Endothelial cell of umbilical vein (primary cell): ENCODE results near the gene H3-3A. TPM values are rescaled to one million over a fixed set of nuclear protein-coding genes. Genes with fewer than 3 reads are reported as not detected.

Experiments
- BruUV-seq: library from RNA; stranded (reverse); fragments of 400-500 nt; replicated peaks from 2 replicates; lab custom pipeline; 2021; lab: Mats Ljungman, UMichigan
- CTCF ChIA-PET: fragments of 300-600, 350-600 bp; sonication (Branson Sonifier 250); formaldehyde crosslinking; loops from one replicate; lab custom pipeline; 2021; ENCODE audit warnings: antibody characterized with exemption, inconsistent platforms; lab: Charles Lee
- POLR2A ChIA-PET: fragments of 300-600, 350-600 bp; sonication (Branson Sonifier 250); formaldehyde crosslinking; loops from one replicate; lab custom pipeline; 2021; ENCODE audit warnings: antibody characterized with exemption, inconsistent platforms; lab: Charles Lee
- DNase-seq: peaks from one replicate; pipeline ENCODE4 v3.0.0-alpha.2; 2011; ENCODE audit warnings: low read depth, low spot score
- FAIRE-seq: peaks from 2 replicates; lab custom pipeline; 2011; peaks lifted over from hg19 to GRCh38; lab: Jason Lieb, UNC
- H2AFZ ChIP-seq: 2 replicates; pipeline ENCODE4 v1.6.0; 2012; ENCODE audit warnings: low read depth, low read length, control low read depth, inconsistent platforms
- H3K27ac ChIP-seq: 2 replicates; pipeline ENCODE4 v1.5.1; 2011; ENCODE audit warnings: low read depth, mild to moderate bottlenecking, control low read depth, low read length, moderate library complexity; ENCODE audit not compliant: insufficient read depth
- H3K27me3 ChIP-seq, 2 experiments: 2 replicates each; pipeline versions ENCODE4 v1.6.0 to v1.6.1; 2011; ENCODE audit warnings: low read length in 2 of 2, mixed read lengths in 1 of 2; ENCODE audit not compliant: control insufficient read depth in 2 of 2, insufficient read depth in 2 of 2
- H3K36me3 ChIP-seq, 2 experiments: 2 replicates in 1 of 2; 3 replicates in 1 of 2; pipeline ENCODE4 v1.5.1; 2011; ENCODE audit warnings: low read length in 2 of 2, mild to moderate bottlenecking in 1 of 2, moderate library complexity in 1 of 2; ENCODE audit not compliant: control insufficient read depth in 2 of 2, insufficient read depth in 2 of 2; ENCODE audit errors: extremely low read depth in 1 of 2
- H3K4me1 ChIP-seq: 3 replicates; pipeline ENCODE4 v1.5.1; 2011; ENCODE audit warnings: mild to moderate bottlenecking, low read length; ENCODE audit not compliant: control insufficient read depth, insufficient read depth; ENCODE audit errors: extremely low read depth
- H3K4me2 ChIP-seq: 2 replicates; pipeline ENCODE4 v1.6.1; 2011; ENCODE audit warnings: low read length, control low read depth, mixed read lengths; ENCODE audit not compliant: insufficient read depth
- H3K4me3 ChIP-seq, 3 experiments: fragments of 200-600 bp in 1 of 3; sonication (generic), shearing (Covaris generic) in 1 of 3; replicated peaks in 1 of 3; 2 replicates each; pipeline ENCODE4 v1.5.1; 2011 to 2016; ENCODE audit warnings: control low read depth in 3 of 3, low read length in 3 of 3, mild to moderate bottlenecking in 2 of 3, inconsistent platforms in 1 of 3, low read depth in 1 of 3, moderate library complexity in 1 of 3; ENCODE audit not compliant: insufficient read depth in 1 of 3
- H3K79me2 ChIP-seq: 2 replicates; pipeline ENCODE4 v1.6.0; 2012; ENCODE audit warnings: low read length, inconsistent platforms; ENCODE audit not compliant: control insufficient read depth, insufficient read depth
- H3K9ac ChIP-seq: replicated peaks from 2 replicates; pipeline ENCODE3; 2011; ENCODE audit warnings: low read length, control low read depth; ENCODE audit not compliant: insufficient read depth; ENCODE audit errors: extremely low read depth
- H3K9me1 ChIP-seq: replicated peaks from 3 replicates; pipeline ENCODE4 v1.6.0; 2011; ENCODE audit warnings: mild to moderate bottlenecking, low read length; ENCODE audit not compliant: control insufficient read depth, insufficient read depth; ENCODE audit errors: extremely low read depth
- H3K9me3 ChIP-seq: replicated peaks from 2 replicates; pipeline ENCODE4 v1.5.1; 2012; ENCODE audit warnings: low read length, inconsistent platforms; ENCODE audit not compliant: control insufficient read depth, insufficient read depth
- H4K20me1 ChIP-seq: replicated peaks from 2 replicates; pipeline ENCODE3; 2011; ENCODE audit warnings: mild to moderate bottlenecking, low read length; ENCODE audit not compliant: control insufficient read depth, insufficient read depth; ENCODE audit errors: extremely low read depth
- EZH2 ChIP-seq: IDR thresholded peaks from 2 replicates; pipeline ENCODE4 v1.6.1; 2012; ENCODE audit warnings: borderline replicate concordance, low read depth, mild to moderate bottlenecking, moderate library complexity, low read length, inconsistent platforms; ENCODE audit not compliant: severe bottlenecking
- FOS ChIP-seq: IDR thresholded peaks from 2 replicates; pipeline ENCODE4 v1.6.1; 2011; ENCODE audit warnings: mild to moderate bottlenecking, low read length, moderate library complexity, borderline replicate concordance; ENCODE audit not compliant: insufficient read depth
- GATA2 ChIP-seq: IDR thresholded peaks from 2 replicates; pipeline ENCODE4 v1.7.0; 2011; ENCODE audit warnings: low read depth, mild to moderate bottlenecking, moderate library complexity, mixed read lengths, low read length; ENCODE audit not compliant: insufficient read length, insufficient read depth
- JUN ChIP-seq: IDR thresholded peaks from 2 replicates; pipeline ENCODE4 v1.6.1; 2011; ENCODE audit warnings: borderline replicate concordance, low read depth; ENCODE audit not compliant: insufficient read length, insufficient read depth
- MYC ChIP-seq: IDR thresholded peaks from one replicate; pipeline ENCODE4 v1.6.1; 2011; ENCODE audit warnings: mild to moderate bottlenecking, low read depth, low read length
- POLR2A ChIP-seq: IDR thresholded peaks from 2 replicates; pipeline ENCODE4 v1.6.1; 2012; ENCODE audit warnings: low read depth, mild to moderate bottlenecking, control low read depth, low read length
- POLR2AphosphoS5 ChIP-seq: IDR thresholded peaks from 2 replicates; pipeline ENCODE4 v1.6.1; 2012; ENCODE audit warnings: low read depth, mild to moderate bottlenecking, control low read depth, low read length, moderate library complexity; ENCODE audit not compliant: insufficient read depth
- dilution Hi-C: fragments of 300-500 bp; cut with MboI; formaldehyde crosslinking; loops from one replicate; pipeline ENCODE4 v1.15.0; 2019; ENCODE audit warnings: low sequenced_read_pairs; ENCODE audit not compliant: extremely low pct_ligation_motif_present
- intact Hi-C: fragments of 100-400 bp; cut with micrococcal nuclease; formaldehyde crosslinking; loops from one replicate; pipeline ENCODE4 v1.10.0; 2022
- polyA plus RNA-seq, 4 experiments: library from polyadenylated mRNA; depleted of rRNA in 3 of 4; stranded (reverse) in 3 of 4; unstranded in 1 of 4; fragments of >200 nt; gene quantifications; 2 replicates each; pipeline versions ENCODE4 v1.2.1 to v1.2.3, GENCODE V29; 2011 to 2012; ENCODE audit warnings: missing spikeins in 1 of 4
- total RNA-seq: library from RNA; stranded (reverse); gene quantifications from 2 replicates; pipeline ENCODE4 v1.2.3, GENCODE V29; 2021
- TF ChIP-seq, protein P1 (sequence below), 2 donors: IDR thresholded peaks; 1 replicate in 1 of 2; 2 replicates in 1 of 2; pipeline ENCODE4 v1.5.1; 2011; ENCODE audit warnings: low read length in 2 of 2, mild to moderate bottlenecking in 2 of 2, moderate library complexity in 2 of 2, control low read depth in 1 of 2, inconsistent platforms in 1 of 2, low read depth in 1 of 2; ENCODE audit not compliant: insufficient read depth in 1 of 2; ENCODE audit errors: extremely low read depth in 1 of 2
- TF ChIP-seq, protein P2 (sequence below): IDR thresholded peaks from 2 replicates; pipeline ENCODE4 v1.6.1; 2011; ENCODE audit not compliant: insufficient read depth, insufficient read length

H3-3A gene
- total and polyA plus RNA-seq, 2 donors (not counting 3 experiments of a cell fraction or from before 2014, with no cell fraction given), result 426 to 477 TPM

DNA sequence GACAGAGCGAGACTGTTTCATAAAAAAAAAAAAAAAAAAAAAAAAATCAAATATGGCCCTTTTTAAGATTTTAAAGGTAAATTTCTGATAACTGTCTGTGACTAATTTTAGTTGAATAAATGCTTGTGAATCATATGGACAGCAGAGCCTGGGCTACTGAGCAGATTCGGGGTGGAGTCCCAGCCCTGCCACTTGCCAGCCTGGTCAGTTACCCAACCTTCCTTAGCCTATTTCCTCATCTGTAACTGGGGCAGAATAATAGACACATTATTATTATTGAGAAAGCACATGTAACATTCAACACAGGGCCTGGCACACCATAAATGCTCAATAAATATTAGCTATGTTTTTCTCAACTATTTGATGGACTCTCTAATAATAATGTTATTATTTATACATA lies 11.2 kb upstream of the H3-3A start:
- intact Hi-C loops, result no loop called here
- no peak overlapping the region for H3K27ac ChIP-seq

More for the DNA sequence above, 11.2 kb upstream of the H3-3A start:
- Histone ChIP-seq H3K27me3 (peaks cover 6 to 12% of the 10 kb centered on the region in 2 experiments), H3K4me2 (no peak overlapping the region), H3K79me2 (no peaks in the 10 kb centered on the region), H4K20me1 (no peaks in the 10 kb centered on the region), H3K4me1 (no peaks in the 10 kb centered on the region), H3K4me3 (no peak overlapping the region), H3K9ac (no peak overlapping the region), H3K36me3 (no peaks in the 10 kb centered on the region), H3K9me1 (no peaks in the 10 kb centered on the region), H3K9me3 (no peaks in the 10 kb centered on the region), H2AFZ (no peak overlapping the region)
- ChIA-PET CTCF (interaction anchor here (0.9 to 2.6 kb wide), 2 partner anchors 11 to 13 kb away, joined by 3 to 12 read pairs; partner anchors contain the start of gene H3-3A), POLR2A (no interaction called here)
- FAIRE-seq (no peak), DNase-seq (no peak)
- dilution Hi-C loops, result no loop called here
- TF ChIP-seq EZH2 (no peak), POLR2A (no peak), POLR2AphosphoS5 (no peak), GATA2 (no peak), MYC (no peak), FOS (no peak), JUN (no peak)
- TF ChIP-seq, protein P1, sequence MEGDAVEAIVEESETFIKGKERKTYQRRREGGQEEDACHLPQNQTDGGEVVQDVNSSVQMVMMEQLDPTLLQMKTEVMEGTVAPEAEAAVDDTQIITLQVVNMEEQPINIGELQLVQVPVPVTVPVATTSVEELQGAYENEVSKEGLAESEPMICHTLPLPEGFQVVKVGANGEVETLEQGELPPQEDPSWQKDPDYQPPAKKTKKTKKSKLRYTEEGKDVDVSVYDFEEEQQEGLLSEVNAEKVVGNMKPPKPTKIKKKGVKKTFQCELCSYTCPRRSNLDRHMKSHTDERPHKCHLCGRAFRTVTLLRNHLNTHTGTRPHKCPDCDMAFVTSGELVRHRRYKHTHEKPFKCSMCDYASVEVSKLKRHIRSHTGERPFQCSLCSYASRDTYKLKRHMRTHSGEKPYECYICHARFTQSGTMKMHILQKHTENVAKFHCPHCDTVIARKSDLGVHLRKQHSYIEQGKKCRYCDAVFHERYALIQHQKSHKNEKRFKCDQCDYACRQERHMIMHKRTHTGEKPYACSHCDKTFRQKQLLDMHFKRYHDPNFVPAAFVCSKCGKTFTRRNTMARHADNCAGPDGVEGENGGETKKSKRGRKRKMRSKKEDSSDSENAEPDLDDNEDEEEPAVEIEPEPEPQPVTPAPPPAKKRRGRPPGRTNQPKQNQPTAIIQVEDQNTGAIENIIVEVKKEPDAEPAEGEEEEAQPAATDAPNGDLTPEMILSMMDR (IDR thresholded peaks at IDR 0.05; ENCODE audit: extremely low read depth in 1 of 2, insufficient read depth in 1 of 2, low read depth in 1 of 2, low read length in 2 of 2), result no peak
- TF ChIP-seq, protein P2, sequence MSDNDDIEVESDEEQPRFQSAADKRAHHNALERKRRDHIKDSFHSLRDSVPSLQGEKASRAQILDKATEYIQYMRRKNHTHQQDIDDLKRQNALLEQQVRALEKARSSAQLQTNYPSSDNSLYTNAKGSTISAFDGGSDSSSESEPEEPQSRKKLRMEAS, result no peak
- no TSS peak for BruUV-seq
